ENCODE measurements around the gene MAPKAPK2.

DNA sequence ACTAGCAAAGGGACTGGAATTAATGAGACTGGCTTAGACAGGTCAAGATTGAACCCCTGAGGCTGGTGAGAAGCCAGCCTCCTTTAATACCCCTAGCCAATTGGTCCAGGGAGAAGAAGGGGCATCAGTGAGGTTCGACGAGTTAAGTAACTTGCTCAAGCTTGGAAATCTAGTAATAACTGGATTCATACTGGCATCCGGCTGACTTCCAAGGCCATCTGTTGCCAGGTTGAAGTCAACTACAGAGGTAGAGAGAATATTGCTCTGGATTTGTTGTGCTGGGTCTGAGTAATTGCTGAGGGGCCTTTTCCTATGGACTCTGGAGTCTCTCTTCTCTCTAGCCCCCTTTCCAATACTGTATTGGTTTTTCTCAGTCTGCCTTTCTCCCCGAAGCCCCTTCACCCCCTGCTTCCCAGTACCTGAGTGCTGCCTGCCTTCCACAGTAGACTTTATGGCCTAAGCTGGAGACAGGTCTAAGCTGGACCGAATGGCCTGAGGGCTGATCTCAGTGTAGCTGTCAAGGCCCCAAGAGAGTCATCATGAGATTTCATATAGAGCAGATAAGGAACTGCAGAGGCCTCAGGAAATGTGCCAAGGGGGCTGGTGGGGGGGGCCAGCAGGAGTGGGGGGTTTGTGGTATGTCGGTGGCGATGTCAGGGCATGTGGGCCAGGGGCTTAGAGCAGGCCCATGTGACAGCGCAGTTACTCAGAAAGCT lies 43.4 kb downstream of the MAPKAPK2 start:
- TF ChIP-seq, protein P1, sequence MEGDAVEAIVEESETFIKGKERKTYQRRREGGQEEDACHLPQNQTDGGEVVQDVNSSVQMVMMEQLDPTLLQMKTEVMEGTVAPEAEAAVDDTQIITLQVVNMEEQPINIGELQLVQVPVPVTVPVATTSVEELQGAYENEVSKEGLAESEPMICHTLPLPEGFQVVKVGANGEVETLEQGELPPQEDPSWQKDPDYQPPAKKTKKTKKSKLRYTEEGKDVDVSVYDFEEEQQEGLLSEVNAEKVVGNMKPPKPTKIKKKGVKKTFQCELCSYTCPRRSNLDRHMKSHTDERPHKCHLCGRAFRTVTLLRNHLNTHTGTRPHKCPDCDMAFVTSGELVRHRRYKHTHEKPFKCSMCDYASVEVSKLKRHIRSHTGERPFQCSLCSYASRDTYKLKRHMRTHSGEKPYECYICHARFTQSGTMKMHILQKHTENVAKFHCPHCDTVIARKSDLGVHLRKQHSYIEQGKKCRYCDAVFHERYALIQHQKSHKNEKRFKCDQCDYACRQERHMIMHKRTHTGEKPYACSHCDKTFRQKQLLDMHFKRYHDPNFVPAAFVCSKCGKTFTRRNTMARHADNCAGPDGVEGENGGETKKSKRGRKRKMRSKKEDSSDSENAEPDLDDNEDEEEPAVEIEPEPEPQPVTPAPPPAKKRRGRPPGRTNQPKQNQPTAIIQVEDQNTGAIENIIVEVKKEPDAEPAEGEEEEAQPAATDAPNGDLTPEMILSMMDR (IDR thresholded peaks at IDR 0.05) = no peak
- TF ChIP-seq EZH2phosphoT487 (IDR thresholded peaks at IDR 0.05) (no peak), EZH2 (IDR thresholded peaks at IDR 0.05) (no peak)
